Transverse colon (tissue), 4 donors: ENCODE data around the gene PYGO1.

Experiments
- CTCF ChIP-seq, 5 experiments: fragments of 200-600 bp in 3 of 5; fragments of 450-650 bp in 2 of 5; sonication (generic) in 3 of 5; IDR thresholded peaks; 1 replicate in 2 of 5; 2 replicates in 3 of 5; pipeline ENCODE4 v1.5.1; 2016 to 2017; ENCODE audit warnings: antibody characterized with exemption in 5 of 5, inconsistent platforms in 3 of 5, mild to moderate bottlenecking in 2 of 5, moderate library complexity in 1 of 5
- EP300 ChIP-seq: sonication (generic); formaldehyde crosslinking; IDR thresholded peaks from one replicate; pipeline ENCODE4 v1.6.1; 2017; ENCODE audit warnings: antibody characterized with exemption, low read depth
- POLR2AphosphoS5 ChIP-seq, 3 donors: sonication (generic); formaldehyde crosslinking; IDR thresholded peaks; one replicate each; pipeline ENCODE4 v1.6.1; 2016; ENCODE audit warnings: antibody characterized with exemption in 3 of 3

- TF ChIP-seq CTCF (IDR thresholded peaks at IDR 0.05) (no peak), POLR2AphosphoS5 (IDR thresholded peaks at IDR 0.05) (no peak), EP300 (no peak)
Measured at GRCh38 chr15:55587321-55588069, 650 bp downstream of the PYGO1 start.
